ENCODE data around the gene TCP11L2. TPM values are rescaled to one million over a fixed set of nuclear protein-coding genes. Genes with fewer than 3 reads are reported as not detected.

Gene TCP11L2
- total RNA-seq, 1 donor from 2014 or later: 22.0 TPM

GRCh38 chr12:106269150-106269771 is 33.3 kb upstream of the TCP11L2 start:
- H3K4me3 ChIP-seq (ENCODE audit: insufficient read depth, low read depth, low read length): no peak overlapping the region
- no peak overlapping the region for H3K4me3 Mint-ChIP-seq (ENCODE audit: unreplicated experiment)
- no peak overlapping the region for H3K27ac Mint-ChIP-seq (ENCODE audit: unreplicated experiment)
- DNase-seq (ENCODE audit: low read depth) (no peak), FAIRE-seq (no peak)
- no peaks in the 10 kb centered on the region for H3K9me3 ChIP-seq (ENCODE audit: insufficient read depth, low read depth, low read length)
- H2AFZ ChIP-seq (ENCODE audit: low read depth, low read length): no peak overlapping the region
- H4K20me1 ChIP-seq (ENCODE audit: insufficient read depth, low read length): no peaks in the 10 kb centered on the region
- H3K4me1 ChIP-seq (ENCODE audit: insufficient read depth, low read length): no peaks in the 10 kb centered on the region
- H3K9me3 Mint-ChIP-seq (ENCODE audit: unreplicated experiment): peaks cover 4% of the 10 kb centered on the region
- no peaks in the 10 kb centered on the region for H3K36me3 ChIP-seq (ENCODE audit: insufficient read depth, low read length)
- H3K4me1 Mint-ChIP-seq (ENCODE audit: low read depth, unreplicated experiment): no peaks in the 10 kb centered on the region
- TF ChIP-seq EZH2 (IDR thresholded peaks at IDR 0.05; ENCODE audit: insufficient read depth, low read length) (no peak), CTCF (IDR thresholded peaks at IDR 0.05; ENCODE audit: insufficient read depth, low read depth, low read length) (no peak)
- H3K27me3 Mint-ChIP-seq (ENCODE audit: low read depth, unreplicated experiment): peaks cover 8% of the 10 kb centered on the region
- no peak overlapping the region for H3K9ac ChIP-seq (ENCODE audit: low read length)
- H3K36me3 Mint-ChIP-seq (ENCODE audit: low read depth, unreplicated experiment): no peaks in the 10 kb centered on the region
- H3K27ac ChIP-seq (ENCODE audit: low read depth, low read length): no peak overlapping the region
- no peak overlapping the region for H3K4me2 ChIP-seq (ENCODE audit: low read length)
- H3K79me2 ChIP-seq (ENCODE audit: insufficient read depth, low read length): no peaks in the 10 kb centered on the region
- no peaks in the 10 kb centered on the region for H3K27me3 ChIP-seq (ENCODE audit: insufficient read depth, low read length)

GRCh38 chr12:106271575-106272505 is 30.7 kb upstream of the TCP11L2 start:
- H3K79me2 ChIP-seq (ENCODE audit: insufficient read depth, low read length): no peaks in the 10 kb centered on the region
- no peaks in the 10 kb centered on the region for H3K27me3 ChIP-seq (ENCODE audit: insufficient read depth, low read length)
- H3K9ac ChIP-seq (ENCODE audit: low read length): no peak overlapping the region
- peaks cover 8% of the 10 kb centered on the region for H3K27me3 Mint-ChIP-seq (ENCODE audit: low read depth, unreplicated experiment)
- TF ChIP-seq CTCF (IDR thresholded peaks at IDR 0.05; ENCODE audit: insufficient read depth, low read depth, low read length) (no peak), EZH2 (IDR thresholded peaks at IDR 0.05; ENCODE audit: insufficient read depth, low read length) (no peak)
- H2AFZ ChIP-seq (ENCODE audit: low read depth, low read length): no peak overlapping the region
- no peak overlapping the region for H3K27ac Mint-ChIP-seq (ENCODE audit: unreplicated experiment)
- H4K20me1 ChIP-seq (ENCODE audit: insufficient read depth, low read length): no peaks in the 10 kb centered on the region
- DNase-seq (ENCODE audit: low read depth) (no peak), FAIRE-seq (no peak)
- H3K4me1 Mint-ChIP-seq (ENCODE audit: low read depth, unreplicated experiment): peaks cover 4% of the 10 kb centered on the region
- no peaks in the 10 kb centered on the region for H3K4me1 ChIP-seq (ENCODE audit: insufficient read depth, low read length)
- no peaks in the 10 kb centered on the region for H3K36me3 Mint-ChIP-seq (ENCODE audit: low read depth, unreplicated experiment)
- H3K9me3 ChIP-seq (ENCODE audit: insufficient read depth, low read depth, low read length): no peaks in the 10 kb centered on the region
- no peaks in the 10 kb centered on the region for H3K36me3 ChIP-seq (ENCODE audit: insufficient read depth, low read length)
- H3K4me2 ChIP-seq (ENCODE audit: low read length): no peak overlapping the region
- no peak overlapping the region for H3K4me3 ChIP-seq (ENCODE audit: insufficient read depth, low read depth, low read length)
- no peak overlapping the region for H3K4me3 Mint-ChIP-seq (ENCODE audit: unreplicated experiment)
- no peak overlapping the region for H3K27ac ChIP-seq (ENCODE audit: low read depth, low read length)
- H3K9me3 Mint-ChIP-seq (ENCODE audit: unreplicated experiment): peaks cover 4% of the 10 kb centered on the region

Data from astrocyte (in vitro differentiated cells and primary cell).